COLO668 (cell line): ENCODE measurements around the gene CHMP2A.
"Not testable (repeated sequence)": the region's sequence is repeated elsewhere in the genome, so short reads cannot be mapped to it uniquely, and the experiment has no call there.

Experiments
- DNase-seq: peaks from one replicate; lab custom pipeline; 2025; ENCODE audit not compliant: unreplicated experiment; lab: John Stamatoyannopoulos, UW

Gene CHMP2A

GRCh38 chr19:58542641-58543372, 12.1 kb downstream of the CHMP2A start:
- DNase-seq: not testable (repeated sequence)

- DNase-seq: not testable (repeated sequence)
These were observed 15.7 kb downstream of the CHMP2A start for GRCh38 chr19:58539169-58539559.

- DNase-seq: no peak
These were observed 16.4 kb downstream of the CHMP2A start for GRCh38 chr19:58538257-58539168.

- DNase-seq: no peak
These were observed 17.8 kb downstream of the CHMP2A start for GRCh38 chr19:58536852-58537798.

GRCh38 chr19:58535857-58536256, 19.0 kb downstream of the CHMP2A start:
- no peak for DNase-seq

GRCh38 chr19:58531034-58531840, 23.7 kb downstream of the CHMP2A start:
- no peak for DNase-seq

GRCh38 chr19:58529405-58529804, 25.5 kb downstream of the CHMP2A start:
- no peak for DNase-seq

- DNase-seq: no peak
These were observed 32.2 kb downstream of the CHMP2A start for GRCh38 chr19:58522709-58523108.

GRCh38 chr19:58521651-58522050, 33.3 kb downstream of the CHMP2A start:
- no peak for DNase-seq

GRCh38 chr19:58520257-58520599, 34.7 kb downstream of the CHMP2A start:
- DNase-seq: no peak

- peak; percentile 94 for DNase-seq
These were observed 35.3 kb downstream of the CHMP2A start, which contains the start of gene ZBTB45 for GRCh38 chr19:58519355-58520256. ZBTB45 (minus strand) TSS chr19:58519810; CDS start chr19:58517673, 2,137 bp downstream.

GRCh38 chr19:58519087-58519354, 35.9 kb downstream of the CHMP2A start:
- peak; percentile 74 for DNase-seq

GRCh38 chr19:58518256-58519086, 36.4 kb downstream of the CHMP2A start:
- DNase-seq: no peak

GRCh38 chr19:58516964-58517833, 37.7 kb downstream of the CHMP2A start:
- DNase-seq: no peak

- DNase-seq: no peak
These were observed 38.6 kb downstream of the CHMP2A start for GRCh38 chr19:58516246-58516836.

- DNase-seq: no peak
These were observed 39.6 kb downstream of the CHMP2A start for GRCh38 chr19:58515259-58515658.

- DNase-seq: no peak
These were observed 40.3 kb downstream of the CHMP2A start for GRCh38 chr19:58514564-58515022.
